GM21423 (cell line): ENCODE measurements around the gene POU3F1.

Experiments
- ATAC-seq: cut with Tn5 transposase; IDR thresholded peaks from one replicate; pipeline ENCODE4 v1.9.1; 2021; ENCODE audit warnings: mild to moderate bottlenecking, moderate library complexity; ENCODE audit not compliant: unreplicated experiment

Gene POU3F1

GRCh38 chr1:38006008-38006828, 40.4 kb downstream of the POU3F1 start:
- ATAC-seq, result no peak

DNA sequence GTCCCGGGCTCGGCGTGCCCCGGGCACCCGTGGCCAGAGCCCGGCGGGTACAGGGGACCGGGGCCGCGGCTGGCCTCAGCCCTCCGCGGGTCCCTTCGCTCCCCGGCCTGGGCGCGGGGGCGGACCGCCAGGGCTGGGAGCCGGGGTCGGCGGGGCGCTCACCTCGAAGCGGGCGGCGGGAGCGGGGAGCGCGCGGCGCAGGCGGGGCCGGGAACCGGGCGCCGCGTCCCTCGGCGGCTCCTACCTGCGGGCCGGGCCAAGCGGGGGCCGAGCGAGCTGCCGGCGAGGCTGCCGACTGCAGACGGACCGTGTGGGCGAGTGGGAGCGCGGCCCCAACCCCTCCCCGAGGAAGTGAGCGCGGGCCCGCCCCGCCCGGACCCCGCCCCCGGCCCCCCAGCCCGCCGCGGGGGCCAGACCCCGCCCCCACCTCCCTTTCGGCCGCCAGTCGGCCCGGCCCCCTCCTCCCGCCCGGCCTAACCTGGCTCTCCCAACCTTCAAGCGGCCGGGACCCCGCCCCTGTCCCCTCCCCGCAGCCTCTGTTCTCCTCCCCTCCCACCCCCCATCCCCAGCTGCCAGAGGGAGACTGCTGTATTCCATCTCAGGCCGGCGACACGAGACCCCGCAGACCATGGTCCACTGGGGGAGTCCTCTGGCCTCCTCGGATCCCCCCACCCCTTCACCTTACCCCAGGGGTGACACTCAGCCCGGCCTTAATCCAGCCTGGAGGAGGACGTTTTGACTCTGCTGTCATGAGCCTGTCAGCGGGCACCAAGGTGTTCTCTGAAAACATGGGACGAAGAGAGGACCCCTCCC, 41.2 kb downstream of the POU3F1 start, which contains the start of gene FHL3:
FHL3 (minus strand) TSS at position 320 of the 813 bp plus-strand sequence. CDS start 6,102 bp downstream, outside the sequence.
- peak; percentile 44 for ATAC-seq

GRCh38 chr1:38004284-38005108, 42.1 kb downstream of the POU3F1 start:
- ATAC-seq, result no peak

DNA sequence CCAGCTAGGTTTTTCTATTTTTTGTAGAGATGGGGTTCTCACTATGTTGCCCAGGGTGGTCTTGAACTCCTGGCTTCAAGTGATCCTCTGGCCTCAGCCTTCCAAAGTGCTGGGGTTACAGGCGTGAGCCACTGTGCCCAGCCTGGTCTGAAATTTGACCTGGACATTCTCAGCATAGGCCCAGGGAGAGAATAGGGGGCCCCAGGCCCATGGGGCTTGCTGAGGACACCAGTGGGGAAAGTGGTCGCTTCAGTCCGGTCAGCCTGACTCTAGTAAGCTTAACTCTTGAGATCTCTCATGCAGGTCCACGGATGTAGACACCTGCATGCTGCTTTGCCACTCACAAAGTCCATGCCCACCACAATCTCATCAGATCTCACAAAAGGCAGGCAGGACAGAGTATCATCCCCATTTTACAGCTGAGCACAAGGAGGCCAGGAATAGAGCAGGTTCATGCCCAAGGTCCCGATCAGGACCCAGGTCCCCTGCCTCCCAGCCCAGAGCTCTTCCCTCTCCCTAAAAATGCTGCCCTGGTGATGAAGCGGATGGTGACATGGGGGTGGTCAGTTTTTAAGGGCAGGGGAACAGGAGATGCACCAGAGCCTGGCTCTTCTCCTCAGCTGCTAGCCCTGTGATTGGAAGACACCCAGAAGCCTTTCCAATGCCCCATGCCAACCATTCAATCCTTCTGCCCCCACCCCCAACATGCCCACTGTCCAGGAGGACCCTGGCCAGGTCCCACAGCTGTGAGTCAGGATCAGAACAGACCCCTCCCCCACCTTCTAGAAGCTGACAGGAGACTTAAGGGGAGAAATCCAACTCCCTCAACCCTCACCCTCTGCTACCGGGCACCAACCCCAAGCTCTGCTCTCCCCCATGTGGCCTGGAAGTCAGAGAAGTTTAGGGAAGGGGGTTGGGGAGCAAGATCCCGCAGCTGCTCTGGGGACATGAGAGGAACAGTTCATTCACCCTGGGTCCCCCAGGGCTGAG, 43.0 kb downstream of the POU3F1 start:
- no peak for ATAC-seq

GRCh38 chr1:38000529-38001455, 45.8 kb downstream of the POU3F1 start:
- ATAC-seq, result no peak

- no peak for ATAC-seq
These were observed 46.4 kb downstream of the POU3F1 start for GRCh38 chr1:38000233-38000528.

DNA sequence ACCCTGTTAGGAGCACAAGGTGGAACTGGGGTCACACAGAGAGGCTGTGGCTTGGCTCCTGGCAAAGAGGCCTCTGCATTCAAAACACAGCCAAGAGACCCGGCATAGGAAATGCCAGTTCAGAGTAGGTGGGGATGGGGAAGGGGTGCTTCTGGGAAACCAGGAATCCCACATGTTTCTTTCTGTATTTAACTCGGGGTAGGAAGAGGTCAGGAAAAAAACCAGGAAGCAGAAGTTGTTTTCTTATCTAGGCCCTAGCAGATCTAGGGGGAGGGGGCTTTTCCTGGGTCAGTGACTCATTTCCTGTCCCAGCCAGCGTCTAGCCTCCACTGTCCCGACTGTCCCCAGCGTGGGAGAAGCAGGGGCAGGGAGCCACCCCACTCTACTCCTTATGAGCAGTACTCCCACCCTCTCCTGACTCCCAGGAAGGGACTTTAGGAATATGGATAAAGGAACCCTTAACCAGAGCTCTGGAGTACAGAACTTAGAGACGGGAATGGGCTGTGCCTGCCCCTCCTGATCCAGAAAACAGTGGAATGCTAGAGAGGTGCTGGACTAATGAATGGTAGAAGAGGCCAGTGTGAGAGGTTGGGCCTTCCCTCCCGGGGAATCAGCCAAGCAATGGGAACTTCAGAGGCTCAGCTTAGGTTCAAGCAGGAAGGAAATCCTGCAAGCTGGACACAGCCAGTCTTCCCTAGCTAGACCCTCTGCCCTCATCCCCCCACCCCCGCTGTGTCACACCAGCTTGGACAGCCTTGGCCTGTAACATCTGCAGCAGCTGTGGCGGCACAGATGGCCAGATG, 47.0 kb downstream of the POU3F1 start:
- ATAC-seq, result no peak

GRCh38 chr1:37998913-37999429, 47.6 kb downstream of the POU3F1 start:
- no peak for ATAC-seq

DNA sequence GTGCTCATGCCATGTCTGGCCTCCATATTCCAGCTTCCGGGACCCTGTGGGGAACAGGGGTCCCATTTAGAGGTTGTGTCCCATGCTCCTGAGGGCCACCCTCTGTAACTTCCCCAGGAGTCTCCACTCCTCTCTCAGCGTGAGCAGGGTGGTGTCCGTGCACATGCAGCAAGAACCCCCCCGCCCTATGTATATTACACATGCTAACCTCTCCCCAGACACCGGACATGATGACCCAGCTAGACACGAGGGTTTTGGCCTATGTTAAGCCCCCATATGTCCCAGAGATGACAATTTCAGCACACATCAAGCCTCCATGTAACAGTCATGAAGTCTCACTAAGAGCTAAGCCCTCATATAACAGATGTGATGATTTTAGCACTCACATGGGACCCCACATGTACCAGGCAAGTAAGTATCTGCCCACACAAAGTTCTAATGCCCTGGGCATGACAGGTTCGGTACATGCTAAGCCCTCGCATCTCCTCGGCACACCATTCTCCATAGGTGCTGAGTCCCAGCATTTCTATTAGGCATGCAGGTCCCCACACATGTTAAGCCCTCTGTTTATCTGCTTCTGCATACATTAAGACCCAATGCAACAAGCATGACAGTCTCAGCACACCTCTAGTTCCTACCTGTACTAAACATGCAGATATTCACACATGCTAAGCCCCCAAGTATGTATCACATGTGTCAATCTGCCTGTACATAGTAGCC, 48.3 kb downstream of the POU3F1 start:
- no peak for ATAC-seq

DNA sequence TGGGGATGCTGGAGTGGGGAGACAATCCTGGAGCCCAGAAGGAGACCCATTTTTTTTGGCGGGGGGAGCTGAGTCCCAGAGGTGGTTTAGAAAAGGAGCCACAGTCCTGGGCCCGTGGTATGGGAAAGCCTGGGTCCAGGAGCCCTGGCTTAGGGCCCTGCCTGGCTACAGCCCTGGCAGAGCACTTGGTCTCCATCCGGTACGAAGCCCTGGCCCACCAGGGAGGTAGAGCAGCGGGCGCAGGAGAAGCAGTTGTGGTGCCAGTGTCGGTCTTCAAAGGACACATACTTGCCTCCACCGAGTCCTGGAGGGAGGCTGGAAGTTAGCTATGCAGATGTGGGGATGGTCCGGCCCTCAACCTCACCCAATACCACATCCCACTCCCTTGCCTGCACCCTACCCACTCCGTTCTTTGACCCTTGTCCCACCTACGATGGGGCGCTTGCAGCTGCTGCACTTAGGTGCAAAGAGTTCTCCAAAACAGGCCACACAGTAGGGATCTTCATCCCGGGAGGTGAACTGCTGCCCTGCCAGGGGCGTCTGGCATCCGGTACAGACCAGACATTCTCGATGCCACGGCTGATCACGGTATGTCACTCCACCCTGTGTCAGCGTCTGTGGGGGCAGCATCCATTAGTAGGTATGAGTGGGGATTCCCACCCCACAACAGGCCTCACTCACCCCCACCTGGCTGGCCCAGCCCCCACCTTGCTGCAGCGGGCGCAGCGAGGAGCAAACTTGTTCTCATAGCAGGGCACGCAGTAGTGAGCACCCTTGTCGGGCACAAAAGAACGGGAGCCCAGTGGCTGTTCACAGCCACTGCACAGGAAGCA, 49.1 kb downstream of the POU3F1 start:
- ATAC-seq, result no peak

GRCh38 chr1:37995751-37996345, 50.7 kb downstream of the POU3F1 start:
- no peak for ATAC-seq

- ATAC-seq, result no peak
These were observed 51.6 kb downstream of the POU3F1 start for GRCh38 chr1:37994886-37995566.
